GM12878 (cell line): ENCODE results near the gene RNF32. TPM values are rescaled to one million over a fixed set of nuclear protein-coding genes. Genes with fewer than 3 reads are reported as not detected.

Experiments
- ATAC-seq: fragments of 200-7000 bp; cut with Tn5 transposase; 3 replicates; pipeline ENCODE4 v1.9.1; 2020; ENCODE audit warnings: mild to moderate bottlenecking, moderate library complexity
- BruUV-seq: library from RNA; stranded (reverse); fragments of 400-500 nt; replicated peaks from 2 replicates; lab custom pipeline; 2021; lab: Mats Ljungman, UMichigan
- CTCF ChIA-PET: fragments of 300-600 bp; sonication (Branson Sonifier 250); formaldehyde crosslinking; extraction: SDS; loops from one replicate; lab custom pipeline; 2021; ENCODE audit warnings: inconsistent platforms; lab: Yijun Ruan, JAX
- POLR2A ChIA-PET: fragments of 350-600 bp; formaldehyde crosslinking; extraction: SDS; loops from one replicate; lab custom pipeline; 2021; ENCODE audit warnings: inconsistent platforms; lab: Charles Lee
- RAD21 ChIA-PET: fragments of 300-600 bp; sonication (Branson Sonifier 250); formaldehyde crosslinking; loops from one replicate; lab custom pipeline; 2023; ENCODE audit warnings: antibody characterized with exemption; ENCODE audit not compliant: unreplicated experiment; lab: Charles Lee
- SMC1A ChIA-PET: fragments of 300-600 bp; sonication (Branson Sonifier 250); formaldehyde crosslinking; loops from one replicate; lab custom pipeline; 2023; ENCODE audit not compliant: unreplicated experiment, uncharacterized antibody; lab: Charles Lee
- DNase-seq: peaks from one replicate; pipeline ENCODE4 v3.0.0-alpha.2; 2011; ENCODE audit warnings: low read depth, low spot score
- FAIRE-seq: peaks from 3 replicates; lab custom pipeline; 2011; peaks lifted over from hg19 to GRCh38; lab: Jason Lieb, UNC
- H2AFZ ChIP-seq: 2 replicates; pipeline ENCODE4 v1.6.0; 2011; ENCODE audit warnings: low read depth, low read length, control low read depth; ENCODE audit not compliant: control insufficient read depth
- H3K27ac ChIP-seq: 2 replicates; pipeline ENCODE4 v1.5.1; 2011; ENCODE audit warnings: control low read depth; ENCODE audit not compliant: control insufficient read depth, insufficient read depth
- H3K27me3 ChIP-seq, 2 experiments: replicated peaks in 1 of 2; 2 replicates each; pipeline versions ENCODE4 v1.6.0 to v1.6.1; 2011; ENCODE audit warnings: low read length in 1 of 2; ENCODE audit not compliant: control insufficient read depth in 2 of 2, insufficient read depth in 2 of 2
- H3K36me3 ChIP-seq, 2 experiments: 2 replicates each; pipeline ENCODE4 v1.5.1; 2011; ENCODE audit warnings: low read length in 1 of 2; ENCODE audit not compliant: control insufficient read depth in 2 of 2, insufficient read depth in 2 of 2
- H3K4me1 ChIP-seq: 2 replicates; pipeline ENCODE4 v1.6.1; 2011; ENCODE audit warnings: mild to moderate bottlenecking, low read length, moderate library complexity, mixed read lengths; ENCODE audit not compliant: control insufficient read depth, insufficient read depth
- H3K4me2 ChIP-seq: 2 replicates; pipeline ENCODE4 v1.6.0; 2011; ENCODE audit warnings: control low read depth; ENCODE audit not compliant: control insufficient read depth, insufficient read depth
- H3K4me3 ChIP-seq: fragments of 200-600 bp; sonication (generic); 2 replicates; pipeline ENCODE4 v1.5.1; 2016
- H3K79me2 ChIP-seq: 2 replicates; pipeline ENCODE4 v1.6.0; 2011; ENCODE audit warnings: low read length; ENCODE audit not compliant: control insufficient read depth, insufficient read depth
- H3K9ac ChIP-seq: 2 replicates; pipeline ENCODE4 v1.8.0; 2011; ENCODE audit warnings: low read length, control low read depth, mixed read lengths; ENCODE audit not compliant: control insufficient read depth, insufficient read depth
- H3K9me3 ChIP-seq: replicated peaks from 3 replicates; pipeline ENCODE4 v1.5.1; 2011; ENCODE audit warnings: mild to moderate bottlenecking, low read length; ENCODE audit not compliant: control insufficient read depth, insufficient read depth
- H4K20me1 ChIP-seq: 2 replicates; pipeline ENCODE4 v1.6.0; 2011; ENCODE audit not compliant: control insufficient read depth, insufficient read depth
- BMI1 ChIP-seq: fragments of 450-650 bp; IDR thresholded peaks from 2 replicates; pipeline ENCODE4 v1.6.1; 2016; ENCODE audit warnings: mild to moderate bottlenecking, moderate library complexity, borderline replicate concordance
- E2F8 ChIP-seq: fragments of 450-650 bp; IDR thresholded peaks from 2 replicates; pipeline ENCODE4 v1.6.1; 2018; ENCODE audit warnings: mild to moderate bottlenecking, low read depth, moderate library complexity; ENCODE audit not compliant: partially characterized antibody
- KAT2A ChIP-seq: conservative IDR thresholded peaks from 2 replicates; pipeline ENCODE4 v1.6.1; 2011; ENCODE audit warnings: low read depth, low read length; ENCODE audit not compliant: control insufficient read depth
- MTA3 ChIP-seq: IDR thresholded peaks from 2 replicates; pipeline ENCODE4 v1.6.1; 2012; ENCODE audit warnings: low read length, inconsistent platforms, borderline replicate concordance
- RELA ChIP-seq: fragments of 450-650 bp; IDR thresholded peaks from 2 replicates; pipeline ENCODE4 v1.8.0; 2014; ENCODE audit warnings: borderline replicate concordance; ENCODE audit not compliant: partially characterized antibody
- TCF12 ChIP-seq: IDR thresholded peaks from 2 replicates; pipeline ENCODE4 v1.6.1; 2011; ENCODE audit warnings: low read depth, mild to moderate bottlenecking, low read length
- WGBS: methylation state at CpG from one replicate; pipeline ENCODE4 v1.1.6; 2016; ENCODE audit warnings: low lambda C conversion rate; ENCODE audit not compliant: insufficient replicate concordance, insufficient coverage; ENCODE audit errors: missing lambda C conversion rate; 5-methylcytosine and 5-hydroxymethylcytosine counted together
- in situ Hi-C: fragments of 300-500 bp; cut with MboI; formaldehyde crosslinking; loops from 9 replicates; pipeline ENCODE4 v1.14.3; 2018; ENCODE audit warnings: mixed read lengths
- intact Hi-C: fragments of 100-400 bp; cut with micrococcal nuclease; formaldehyde crosslinking; loops from one replicate; pipeline ENCODE4 v1.14.2; 2022; ENCODE audit not compliant: unreplicated experiment
- polyA plus RNA-seq, 11 experiments: library from polyadenylated mRNA; depleted of rRNA in 4 of 11; unstranded in 6 of 11; stranded (reverse) in 5 of 11; fragments of >200 nt; fragmentation: Nextera tagmentation in 4 of 11; fragmentation: Illumina TruSeq in 1 of 11; extraction: Ambion mirVana in 4 of 11; extraction: Trizol in 1 of 11; gene quantifications; 1 replicate in 1 of 11; 2 replicates in 10 of 11; pipeline versions ENCODE4 v1.2.1 to v1.2.3, GENCODE V29; 2011 to 2016; ENCODE audit warnings: inconsistent platforms in 2 of 11, missing spikeins in 2 of 11, low read depth in 1 of 11
- total RNA-seq, 4 experiments: library from RNA; depleted of rRNA in 3 of 4; stranded (reverse); fragments of >200 nt in 3 of 4; fragmentation: Illumina TruSeq in 1 of 4; extraction: Trizol in 1 of 4; gene quantifications; 2 replicates each; pipeline versions ENCODE4 v1.2.1 to v1.2.3, GENCODE V29; 2013 to 2021

The RNF32 gene
- total and polyA plus RNA-seq, 10 of the 15 experiments (the other 5 are each of a cell fraction or from before 2014, with no cell fraction given) = 2.5 to 7.2 (median 3.7) TPM

DNA sequence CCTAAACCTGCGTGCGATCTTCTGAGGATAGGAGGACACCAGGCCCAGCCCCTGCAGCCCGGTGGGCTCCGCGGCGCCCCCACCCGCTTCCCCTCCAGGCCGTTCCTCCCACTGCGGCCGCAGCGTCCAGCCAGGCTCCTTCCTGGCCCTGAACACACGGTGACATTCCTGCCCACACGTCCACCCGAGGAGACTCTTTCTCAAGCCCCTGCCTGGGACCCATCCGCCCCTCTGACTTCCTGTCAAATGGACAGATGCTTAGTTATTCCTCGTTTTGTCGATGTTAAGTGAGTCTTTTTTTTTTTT lies 32.4 kb upstream of the RNF32 start (continued):
- TF ChIP-seq E2F8 (no peak), TCF12 (no peak), KAT2A (no peak), RELA (no peak)
- TF ChIP-seq, all 136 proteins: peak for 0

- intact Hi-C loops (no loop called here), in situ Hi-C loops (no loop called here)
- CTCF ChIA-PET = interaction anchor here (0.7 kb wide), 2 partner anchors 15 to 23 kb away, joined by 3 read pairs; no protein-coding TSS in a partner anchor
- Histone ChIP-seq H3K27ac (no peak overlapping the region), H3K27me3 (no peaks in the 10 kb centered on the region), H3K9ac (no peak overlapping the region), H3K79me2 (no peaks in the 10 kb centered on the region), H3K9me3 (no peaks in the 10 kb centered on the region), H3K4me3 (no peak overlapping the region), H3K4me2 (no peak overlapping the region), H3K4me1 (peaks cover 3% of the 10 kb centered on the region), H3K36me3 (no peaks in the 10 kb centered on the region), H2AFZ (no peak overlapping the region), H4K20me1 (no peaks in the 10 kb centered on the region)
- DNase-seq (no peak), FAIRE-seq (no peak), ATAC-seq (no peak)
- no TSS peak for BruUV-seq
- WGBS = 36% methylated on average over 7 of the region's 7 CpGs
- SMC1A ChIA-PET = no interaction called here
- POLR2A ChIA-PET = no interaction called here
- no peak for TF ChIP-seq MTA3
- TF ChIP-seq BMI1 = no peak
- RAD21 ChIA-PET = no interaction called here
These were observed 31.3 kb upstream of the RNF32 start for GRCh38 chr7:156609010-156609877.
